Measurements from ENCODE around the gene OGFRL1. TPM values are rescaled to one million over a fixed set of nuclear protein-coding genes. Genes with fewer than 3 reads are reported as not detected.

Gene OGFRL1
- total RNA-seq, 1 donor from 2014 or later: 7.6 TPM

GRCh38 chr6:71277926-71278600, 10.5 kb upstream of the OGFRL1 start:
- TF ChIP-seq, protein P1, sequence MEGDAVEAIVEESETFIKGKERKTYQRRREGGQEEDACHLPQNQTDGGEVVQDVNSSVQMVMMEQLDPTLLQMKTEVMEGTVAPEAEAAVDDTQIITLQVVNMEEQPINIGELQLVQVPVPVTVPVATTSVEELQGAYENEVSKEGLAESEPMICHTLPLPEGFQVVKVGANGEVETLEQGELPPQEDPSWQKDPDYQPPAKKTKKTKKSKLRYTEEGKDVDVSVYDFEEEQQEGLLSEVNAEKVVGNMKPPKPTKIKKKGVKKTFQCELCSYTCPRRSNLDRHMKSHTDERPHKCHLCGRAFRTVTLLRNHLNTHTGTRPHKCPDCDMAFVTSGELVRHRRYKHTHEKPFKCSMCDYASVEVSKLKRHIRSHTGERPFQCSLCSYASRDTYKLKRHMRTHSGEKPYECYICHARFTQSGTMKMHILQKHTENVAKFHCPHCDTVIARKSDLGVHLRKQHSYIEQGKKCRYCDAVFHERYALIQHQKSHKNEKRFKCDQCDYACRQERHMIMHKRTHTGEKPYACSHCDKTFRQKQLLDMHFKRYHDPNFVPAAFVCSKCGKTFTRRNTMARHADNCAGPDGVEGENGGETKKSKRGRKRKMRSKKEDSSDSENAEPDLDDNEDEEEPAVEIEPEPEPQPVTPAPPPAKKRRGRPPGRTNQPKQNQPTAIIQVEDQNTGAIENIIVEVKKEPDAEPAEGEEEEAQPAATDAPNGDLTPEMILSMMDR (conservative IDR thresholded peaks at IDR 0.05): no peak
- Mint-ChIP-seq H3K27me3 (ENCODE audit: low read depth) (no peaks in the 10 kb centered on the region), H3K27ac (ENCODE audit: unreplicated experiment) (no peak overlapping the region), H3K4me1 (no peaks in the 10 kb centered on the region), H3K4me3 (no peak overlapping the region), H3K9me3 (no peaks in the 10 kb centered on the region), H3K36me3 (ENCODE audit: low read depth) (peaks cover 5% of the 10 kb centered on the region)
- no peak for DNase-seq (ENCODE audit: low read depth, low spot score)

GRCh38 chr6:71279321-71279720, 9.3 kb upstream of the OGFRL1 start:
- Mint-ChIP-seq H3K27ac (ENCODE audit: unreplicated experiment) (no peak overlapping the region), H3K27me3 (ENCODE audit: low read depth) (no peaks in the 10 kb centered on the region), H3K4me1 (no peaks in the 10 kb centered on the region), H3K4me3 (no peak overlapping the region), H3K36me3 (ENCODE audit: low read depth) (peaks cover 5% of the 10 kb centered on the region), H3K9me3 (no peaks in the 10 kb centered on the region)
- TF ChIP-seq, protein P1 (conservative IDR thresholded peaks at IDR 0.05): no peak
- no peak for DNase-seq (ENCODE audit: low read depth, low spot score)

GRCh38 chr6:71279740-71280139, 8.9 kb upstream of the OGFRL1 start:
- H3K4me3 Mint-ChIP-seq: no peak overlapping the region
- DNase-seq (ENCODE audit: low read depth, low spot score): no peak
- TF ChIP-seq, protein P1 (conservative IDR thresholded peaks at IDR 0.05): no peak
- H3K4me1 Mint-ChIP-seq: no peaks in the 10 kb centered on the region
- peaks cover 5% of the 10 kb centered on the region for H3K36me3 Mint-ChIP-seq (ENCODE audit: low read depth)
- H3K27ac Mint-ChIP-seq (ENCODE audit: unreplicated experiment): no peak overlapping the region
- H3K9me3 Mint-ChIP-seq: no peaks in the 10 kb centered on the region
- H3K27me3 Mint-ChIP-seq (ENCODE audit: low read depth): no peaks in the 10 kb centered on the region

DNA sequence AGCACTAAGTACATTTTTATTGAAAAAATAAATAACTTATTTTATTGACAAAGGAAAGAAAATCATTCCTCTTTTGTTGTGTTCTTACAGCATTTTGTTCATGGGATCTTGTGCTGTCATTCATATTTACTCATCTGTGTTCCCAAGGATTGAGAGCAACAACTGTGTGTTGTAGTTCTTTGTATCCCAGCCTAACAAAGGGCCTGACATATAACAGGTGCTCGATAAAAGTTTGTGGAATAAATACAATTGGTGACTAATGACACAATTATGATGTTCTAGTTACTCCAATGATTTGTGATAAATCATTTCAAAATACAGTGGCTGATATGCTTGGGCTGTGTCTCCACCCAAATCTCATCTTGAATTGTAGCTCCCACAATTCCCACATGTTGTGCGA, 7.9 kb upstream of the OGFRL1 start:
- no peaks in the 10 kb centered on the region for H3K27me3 Mint-ChIP-seq (ENCODE audit: low read depth)
- no peaks in the 10 kb centered on the region for H3K4me1 Mint-ChIP-seq
- no peak for DNase-seq (ENCODE audit: low read depth, low spot score)
- no peaks in the 10 kb centered on the region for H3K9me3 Mint-ChIP-seq
- TF ChIP-seq, protein P1 (conservative IDR thresholded peaks at IDR 0.05): no peak
- H3K4me3 Mint-ChIP-seq: no peak overlapping the region
- H3K27ac Mint-ChIP-seq (ENCODE audit: unreplicated experiment): no peak overlapping the region
- H3K36me3 Mint-ChIP-seq (ENCODE audit: low read depth): peaks cover 5% of the 10 kb centered on the region

DNA sequence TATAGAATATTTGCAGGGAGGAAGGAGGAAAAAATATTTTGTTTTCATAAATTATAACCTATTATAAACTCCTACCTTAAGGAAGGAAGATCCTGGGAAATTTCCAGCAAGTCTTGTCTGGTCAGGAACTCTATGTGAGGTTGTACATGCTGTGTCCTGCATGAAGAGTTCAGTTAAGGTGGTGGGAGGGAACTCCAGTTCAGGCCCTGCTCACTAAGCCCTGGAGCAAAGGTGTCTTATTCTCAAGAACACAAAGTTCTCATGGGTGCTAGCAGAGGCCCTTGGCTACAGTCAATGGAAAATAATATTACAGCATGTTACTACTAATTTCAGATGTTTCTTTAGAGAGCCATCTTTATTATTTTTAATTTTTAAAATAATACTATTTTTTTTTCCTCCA, 3.8 kb upstream of the OGFRL1 start:
- Mint-ChIP-seq H3K4me1 (peaks cover 14% of the 10 kb centered on the region), H3K27ac (ENCODE audit: unreplicated experiment) (no peak overlapping the region), H3K4me3 (no peak overlapping the region), H3K27me3 (ENCODE audit: low read depth) (no peaks in the 10 kb centered on the region), H3K36me3 (ENCODE audit: low read depth) (peaks cover 3% of the 10 kb centered on the region), H3K9me3 (no peaks in the 10 kb centered on the region)
- TF ChIP-seq, protein P1 (conservative IDR thresholded peaks at IDR 0.05): no peak
- no peak for DNase-seq (ENCODE audit: low read depth, low spot score)

All from neural crest cell (in vitro differentiated cells).